GM20000 (cell line): Measurements from ENCODE around the gene FAM168A.

Experiments
- DNase-seq: peaks from one replicate; pipeline ENCODE4 v3.0.0; 2012; ENCODE audit warnings: low spot score
- TF ChIP-seq, protein P1 (sequence below): IDR thresholded peaks from 2 replicates; pipeline ENCODE4 v1.5.1; 2012; ENCODE audit warnings: mild to moderate bottlenecking, control low read depth; ENCODE audit errors: extremely low read depth, missing control alignments

The FAM168A gene

DNA sequence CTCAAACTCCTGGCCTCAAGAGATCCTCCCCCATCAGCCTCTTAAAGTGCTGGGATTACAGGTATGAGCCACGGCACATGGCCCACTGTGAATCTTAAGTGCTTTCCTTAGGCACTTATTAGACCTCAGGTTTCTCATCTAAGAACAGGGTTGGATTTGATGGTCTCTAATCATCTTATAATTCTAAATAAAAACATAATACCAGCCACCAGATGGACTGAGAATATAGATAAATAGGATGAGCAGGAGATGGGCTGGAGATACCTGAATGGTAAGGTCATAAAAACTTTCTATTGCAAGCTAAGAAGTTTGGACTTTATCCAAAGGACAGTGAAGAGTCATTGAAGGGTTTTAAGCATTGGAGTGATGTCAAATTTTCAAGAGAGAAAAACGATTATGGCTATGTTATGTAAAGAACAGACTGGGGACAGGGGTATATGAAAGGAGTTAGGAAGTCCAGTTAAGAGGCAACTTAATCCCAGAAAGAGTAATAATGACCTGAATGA lies 136.5 kb downstream of the FAM168A start:
- TF ChIP-seq, protein P1, sequence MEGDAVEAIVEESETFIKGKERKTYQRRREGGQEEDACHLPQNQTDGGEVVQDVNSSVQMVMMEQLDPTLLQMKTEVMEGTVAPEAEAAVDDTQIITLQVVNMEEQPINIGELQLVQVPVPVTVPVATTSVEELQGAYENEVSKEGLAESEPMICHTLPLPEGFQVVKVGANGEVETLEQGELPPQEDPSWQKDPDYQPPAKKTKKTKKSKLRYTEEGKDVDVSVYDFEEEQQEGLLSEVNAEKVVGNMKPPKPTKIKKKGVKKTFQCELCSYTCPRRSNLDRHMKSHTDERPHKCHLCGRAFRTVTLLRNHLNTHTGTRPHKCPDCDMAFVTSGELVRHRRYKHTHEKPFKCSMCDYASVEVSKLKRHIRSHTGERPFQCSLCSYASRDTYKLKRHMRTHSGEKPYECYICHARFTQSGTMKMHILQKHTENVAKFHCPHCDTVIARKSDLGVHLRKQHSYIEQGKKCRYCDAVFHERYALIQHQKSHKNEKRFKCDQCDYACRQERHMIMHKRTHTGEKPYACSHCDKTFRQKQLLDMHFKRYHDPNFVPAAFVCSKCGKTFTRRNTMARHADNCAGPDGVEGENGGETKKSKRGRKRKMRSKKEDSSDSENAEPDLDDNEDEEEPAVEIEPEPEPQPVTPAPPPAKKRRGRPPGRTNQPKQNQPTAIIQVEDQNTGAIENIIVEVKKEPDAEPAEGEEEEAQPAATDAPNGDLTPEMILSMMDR = no peak
- DNase-seq = no peak

DNA sequence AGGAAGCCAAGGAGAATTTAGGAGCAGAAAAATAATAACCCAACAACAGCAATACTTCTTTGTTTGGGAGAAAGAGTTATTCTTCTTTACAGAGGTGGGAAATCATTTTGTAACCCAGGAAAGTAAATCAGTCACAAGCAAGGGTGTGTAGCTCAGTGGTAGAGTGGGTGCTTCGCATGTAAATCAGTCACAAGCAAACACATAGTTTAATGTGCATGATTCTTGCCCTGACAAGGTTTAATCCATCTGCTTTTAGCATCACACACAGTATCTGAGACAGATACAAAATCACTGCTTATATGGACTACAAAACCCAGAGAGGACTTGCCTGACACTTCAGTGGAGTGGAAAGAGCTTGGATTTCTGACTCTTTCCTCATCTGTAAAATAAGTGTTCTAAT lies 139.7 kb downstream of the FAM168A start:
- TF ChIP-seq, protein P1 = no peak
- DNase-seq = no peak

DNA sequence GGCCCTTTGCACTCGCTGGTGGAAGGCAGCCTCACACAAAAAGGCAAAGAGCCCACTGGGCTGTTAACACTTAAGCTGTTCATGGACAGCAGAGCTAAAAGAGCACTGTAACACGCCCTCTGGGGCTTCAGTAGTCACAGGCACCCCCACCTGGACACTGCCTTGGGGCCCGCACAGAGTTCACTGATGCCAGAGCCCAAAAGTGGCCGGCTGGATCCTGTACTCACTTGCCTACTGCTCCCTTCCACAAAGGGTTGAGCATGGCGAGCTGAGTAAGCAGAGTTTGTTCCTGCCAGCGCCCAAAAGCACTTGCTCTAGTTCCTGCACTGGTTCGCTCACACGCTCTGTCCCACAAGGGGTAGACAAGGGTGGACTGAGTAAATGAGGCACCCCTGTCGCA lies 142.9 kb downstream of the FAM168A start:
- TF ChIP-seq, protein P1 = no peak
- no peak for DNase-seq

DNA sequence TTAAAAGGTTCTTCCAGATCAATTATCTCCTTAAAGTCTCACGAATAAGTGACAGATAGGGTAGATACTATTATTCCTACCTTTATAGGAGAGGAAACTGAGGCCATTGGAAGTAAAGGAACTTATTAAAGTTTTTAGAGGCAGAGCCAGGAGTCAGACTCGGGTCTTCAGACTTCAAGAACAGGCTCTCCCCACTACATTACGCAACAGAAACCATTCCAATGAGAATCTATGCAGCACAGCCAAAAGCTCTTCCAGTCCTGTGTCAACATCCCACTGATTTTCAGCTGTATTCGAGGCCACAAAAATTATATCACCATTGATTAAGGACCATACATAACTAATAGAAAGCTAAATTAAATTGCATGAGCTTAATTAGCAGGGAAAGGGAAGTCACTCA lies 144.3 kb downstream of the FAM168A start:
- TF ChIP-seq, protein P1 = no peak
- no peak for DNase-seq

DNA sequence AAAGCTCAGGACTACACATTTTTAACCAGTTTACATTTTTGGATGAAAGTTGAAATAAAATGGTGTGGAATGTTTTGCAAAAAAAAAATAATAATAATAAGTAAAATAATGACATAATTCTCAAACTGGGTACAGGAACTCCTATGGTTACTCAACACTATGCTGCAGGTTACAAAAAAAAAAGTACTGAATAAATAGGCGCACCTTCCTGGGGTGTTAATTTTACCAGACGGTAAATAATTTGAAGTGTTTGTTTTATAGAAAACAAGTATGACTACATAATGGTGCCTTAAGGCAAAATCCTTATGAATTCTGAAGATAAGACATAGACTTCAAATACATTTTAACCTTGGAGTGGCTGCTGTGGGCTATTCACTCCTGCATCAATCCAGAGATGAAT lies 145.2 kb downstream of the FAM168A start:
- TF ChIP-seq, protein P1 = no peak
- DNase-seq = no peak

DNA sequence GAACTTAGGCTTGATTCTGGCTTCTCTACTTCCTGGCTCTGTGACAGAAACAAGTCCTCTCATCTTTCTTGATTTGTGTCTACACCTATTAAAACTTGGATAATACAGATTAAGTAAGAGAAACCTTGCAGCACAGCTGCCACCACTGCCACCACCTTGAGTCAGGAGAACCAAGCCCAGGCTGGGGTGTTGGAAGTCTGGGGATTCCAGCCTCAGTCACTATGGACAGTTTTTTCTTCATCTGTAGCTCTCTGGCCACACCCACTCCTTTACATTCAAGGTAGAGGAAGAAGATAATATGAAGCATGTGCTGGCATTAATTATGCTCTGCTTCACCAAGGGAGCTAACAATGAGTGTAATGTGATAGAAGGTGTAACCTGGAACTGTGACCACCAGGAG lies 146.0 kb downstream of the FAM168A start:
- TF ChIP-seq, protein P1 = no peak
- DNase-seq = no peak

DNA sequence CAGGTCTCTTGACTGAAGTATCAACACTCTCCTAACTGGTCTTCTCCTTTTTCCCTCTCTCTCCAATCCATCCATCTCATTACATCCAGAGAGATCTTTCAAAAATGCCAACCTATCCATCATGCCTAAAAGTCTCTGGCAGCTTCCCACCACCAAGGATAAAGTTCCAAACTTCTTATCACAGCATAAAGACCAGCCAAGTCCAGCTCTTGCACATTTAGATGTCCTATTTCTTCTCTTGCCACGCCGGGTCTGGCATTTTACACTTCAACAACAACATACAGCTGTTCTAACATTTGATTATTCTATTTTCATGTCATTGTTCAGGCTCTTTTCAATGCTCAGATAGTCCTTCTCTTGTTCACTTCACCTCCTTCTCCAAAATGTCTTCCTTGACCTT lies 151.1 kb downstream of the FAM168A start:
- TF ChIP-seq, protein P1 = no peak
- DNase-seq = no peak
